ENCODE data around the gene GAGE12J. TPM values are rescaled to one million over a fixed set of nuclear protein-coding genes. Genes with fewer than 3 reads are reported as not detected.
A peak's percentile ranks its signal among the peaks of the same experiment; 100 is the strongest.
"Not testable (repeated sequence)": the region's sequence is repeated elsewhere in the genome, so short reads cannot be mapped to it uniquely, and the experiment has no call there.

GAGE12J gene
- total and polyA plus RNA-seq, 8 donors, result not detected

DNA sequence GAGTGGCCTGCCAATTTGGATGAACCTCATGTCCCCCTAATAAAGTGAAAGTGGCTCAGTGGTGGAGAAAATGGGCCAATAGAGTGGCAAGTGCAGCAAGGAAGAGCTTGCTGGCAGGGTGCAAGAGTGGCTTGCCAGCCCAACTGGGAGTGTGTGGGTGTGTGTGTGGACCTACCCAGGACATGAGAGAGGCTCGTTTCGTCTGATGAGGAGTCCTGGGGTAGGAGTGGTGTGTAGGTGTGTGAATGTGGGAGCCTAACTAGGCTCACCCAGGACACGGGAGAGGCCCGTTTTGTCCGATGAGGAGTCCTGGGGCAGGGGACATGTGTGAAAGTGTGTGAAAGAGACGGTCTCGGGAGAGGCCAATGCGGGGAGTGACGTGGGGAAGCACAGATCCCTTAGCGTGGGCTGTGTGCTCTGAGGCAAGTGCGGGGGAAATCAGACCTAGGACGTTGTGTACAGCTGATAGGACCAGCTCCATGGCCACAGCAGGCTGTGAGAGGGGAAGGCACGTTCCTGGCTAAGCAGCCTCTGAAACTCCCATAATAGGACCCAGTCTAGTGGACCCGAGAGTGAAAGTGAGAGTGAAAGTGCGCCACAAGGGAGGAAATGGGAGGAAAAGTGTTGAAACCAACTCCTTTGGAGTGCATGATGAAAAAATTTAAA is 13.1 kb upstream of the GAGE12J start:
- Histone ChIP-seq H3K4me1 (peaks cover 0 to 7% (median 0%) of the 10 kb centered on the region in 3 donors), H3K27me3 (peaks cover 0 to 14% (median 0%) of the 10 kb centered on the region in 4 donors), H3K36me3 (no peaks in the 10 kb centered on the region), H3K9me3 (no peaks in the 10 kb centered on the region), H3K4me3 (peak overlapping the region in 2 of 4 donors; percentile 26 to 34), H3K27ac (peak overlapping the region in 2 of 4 donors; percentile 63 to 65)
- ATAC-seq, result peak in 3 of 4 donors; percentile 44 to 61 (median 60)
- WGBS, 2 donors, result 74 to 76% methylated on average over 15 of the region's 15 CpGs
- intact Hi-C loops (cut with DNase I), result no loop called here
- FAIRE-seq, result no peak
- DNase-seq, result no peak
- TF ChIP-seq, protein P1, sequence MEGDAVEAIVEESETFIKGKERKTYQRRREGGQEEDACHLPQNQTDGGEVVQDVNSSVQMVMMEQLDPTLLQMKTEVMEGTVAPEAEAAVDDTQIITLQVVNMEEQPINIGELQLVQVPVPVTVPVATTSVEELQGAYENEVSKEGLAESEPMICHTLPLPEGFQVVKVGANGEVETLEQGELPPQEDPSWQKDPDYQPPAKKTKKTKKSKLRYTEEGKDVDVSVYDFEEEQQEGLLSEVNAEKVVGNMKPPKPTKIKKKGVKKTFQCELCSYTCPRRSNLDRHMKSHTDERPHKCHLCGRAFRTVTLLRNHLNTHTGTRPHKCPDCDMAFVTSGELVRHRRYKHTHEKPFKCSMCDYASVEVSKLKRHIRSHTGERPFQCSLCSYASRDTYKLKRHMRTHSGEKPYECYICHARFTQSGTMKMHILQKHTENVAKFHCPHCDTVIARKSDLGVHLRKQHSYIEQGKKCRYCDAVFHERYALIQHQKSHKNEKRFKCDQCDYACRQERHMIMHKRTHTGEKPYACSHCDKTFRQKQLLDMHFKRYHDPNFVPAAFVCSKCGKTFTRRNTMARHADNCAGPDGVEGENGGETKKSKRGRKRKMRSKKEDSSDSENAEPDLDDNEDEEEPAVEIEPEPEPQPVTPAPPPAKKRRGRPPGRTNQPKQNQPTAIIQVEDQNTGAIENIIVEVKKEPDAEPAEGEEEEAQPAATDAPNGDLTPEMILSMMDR (IDR thresholded peaks at IDR 0.05), result no peak

DNA sequence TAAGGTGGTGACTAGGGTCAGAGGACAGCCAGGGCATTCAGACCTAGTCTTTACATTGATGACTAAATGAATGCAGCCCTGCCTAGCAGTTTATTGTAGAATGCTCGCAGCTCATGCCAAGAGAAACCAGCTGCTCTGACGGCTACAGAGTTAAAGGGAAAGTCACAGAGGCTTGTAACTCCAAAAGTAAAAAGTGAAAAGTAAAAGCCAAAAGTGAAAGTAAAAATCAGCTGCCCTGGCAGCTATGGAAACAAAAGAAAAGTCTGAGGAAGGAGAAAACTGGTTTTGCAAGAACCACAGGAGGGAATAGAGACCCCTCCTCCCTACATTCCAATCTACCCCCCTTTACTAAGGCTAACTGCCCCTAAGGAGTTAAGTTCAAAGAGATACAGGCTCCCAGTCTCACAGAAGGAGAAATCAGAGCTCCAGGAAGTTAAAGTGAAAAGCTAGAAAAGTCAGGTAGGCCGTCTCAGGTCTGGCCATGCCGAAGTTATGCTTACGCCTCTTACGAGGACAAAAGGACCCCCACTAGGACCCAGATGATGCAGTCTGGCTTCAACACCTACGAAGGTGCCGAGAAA is 12.3 kb upstream of the GAGE12J start:
- Histone ChIP-seq H3K4me3 (peak overlapping the region in 3 of 4 donors; percentile 5 to 34 (median 26)), H3K4me1 (peaks cover 0 to 7% (median 0%) of the 10 kb centered on the region in 3 donors), H3K27me3 (peaks cover 0 to 9% (median 0%) of the 10 kb centered on the region in 4 donors), H3K36me3 (no peaks in the 10 kb centered on the region), H3K9me3 (no peaks in the 10 kb centered on the region), H3K27ac (peak overlapping the region in 3 of 4 donors; percentile 16 to 65 (median 63))
- 1 to 21% methylated on average over 8 of the region's 8 CpGs for WGBS, 2 donors
- FAIRE-seq (peak; percentile 99), ATAC-seq (peak; percentile 60 to 76 (median 69)), DNase-seq (no peak)
- TF ChIP-seq, protein P1 (IDR thresholded peaks at IDR 0.05), result no peak
- intact Hi-C loops (cut with DNase I), result no loop called here

DNA sequence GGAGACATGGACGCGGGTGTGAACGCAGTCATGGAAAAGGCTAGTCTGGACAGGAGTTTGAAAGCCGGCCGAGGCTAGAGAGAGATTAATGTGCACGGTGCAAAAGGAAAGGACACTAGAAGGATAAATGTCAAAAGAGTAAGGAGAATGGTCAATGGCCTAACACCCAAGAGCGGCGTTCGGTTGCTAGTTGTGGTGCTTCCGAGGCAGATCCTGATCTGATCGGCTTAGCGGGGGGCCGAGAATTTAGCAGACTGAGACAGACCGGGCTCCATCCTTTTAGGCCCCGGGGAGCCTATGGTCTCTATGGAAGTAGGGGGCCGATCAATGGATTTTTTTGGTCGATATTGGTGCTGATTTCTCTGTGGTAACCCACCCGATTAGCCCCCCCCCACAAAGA is 11.5 kb upstream of the GAGE12J start:
- no peak for ATAC-seq
- Histone ChIP-seq H3K27me3 (peaks cover 0 to 9% (median 0%) of the 10 kb centered on the region in 4 donors), H3K27ac (no peak overlapping the region), H3K4me1 (peaks cover 0 to 7% (median 0%) of the 10 kb centered on the region in 3 donors), H3K4me3 (no peak overlapping the region), H3K9me3 (no peaks in the 10 kb centered on the region), H3K36me3 (no peaks in the 10 kb centered on the region)
- 80 to 84% methylated on average over 18 of the region's 18 CpGs for WGBS, 2 donors
- intact Hi-C loops (cut with DNase I), result no loop called here
- no peak for FAIRE-seq
- TF ChIP-seq, protein P1 (IDR thresholded peaks at IDR 0.05), result no peak
- DNase-seq, result no peak

DNA sequence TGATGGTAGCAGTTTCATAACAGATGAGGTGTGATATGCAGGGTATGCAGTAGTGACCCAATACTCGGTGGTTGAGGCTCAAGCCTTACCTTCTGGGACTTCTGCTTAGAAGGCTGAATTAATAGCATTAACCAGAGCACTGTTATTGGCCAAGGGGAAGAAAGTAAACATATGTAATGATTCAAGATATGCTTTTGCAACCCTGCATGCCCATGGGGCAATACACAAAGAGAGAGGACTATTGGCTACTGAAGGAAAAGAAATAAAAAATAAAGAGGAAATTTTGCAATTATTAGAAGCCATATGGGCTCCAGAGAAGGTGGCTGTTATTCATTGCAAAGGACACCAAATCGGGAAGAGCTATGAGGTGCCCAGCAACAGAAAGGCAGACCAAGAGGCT is 9.7 kb upstream of the GAGE12J start:
- DNase-seq (no peak), ATAC-seq (no peak), FAIRE-seq (no peak)
- Histone ChIP-seq H3K4me3 (no peak overlapping the region), H3K9me3 (no peaks in the 10 kb centered on the region), H3K27me3 (no peaks in the 10 kb centered on the region), H3K4me1 (peaks cover 0 to 7% (median 0%) of the 10 kb centered on the region in 3 donors), H3K27ac (no peak overlapping the region), H3K36me3 (no peaks in the 10 kb centered on the region)
- 67 to 72% methylated on average over 2 of the region's 2 CpGs for WGBS, 2 donors
- TF ChIP-seq, protein P1 (IDR thresholded peaks at IDR 0.05), result no peak
- intact Hi-C loops (cut with DNase I), result no loop called here

DNA sequence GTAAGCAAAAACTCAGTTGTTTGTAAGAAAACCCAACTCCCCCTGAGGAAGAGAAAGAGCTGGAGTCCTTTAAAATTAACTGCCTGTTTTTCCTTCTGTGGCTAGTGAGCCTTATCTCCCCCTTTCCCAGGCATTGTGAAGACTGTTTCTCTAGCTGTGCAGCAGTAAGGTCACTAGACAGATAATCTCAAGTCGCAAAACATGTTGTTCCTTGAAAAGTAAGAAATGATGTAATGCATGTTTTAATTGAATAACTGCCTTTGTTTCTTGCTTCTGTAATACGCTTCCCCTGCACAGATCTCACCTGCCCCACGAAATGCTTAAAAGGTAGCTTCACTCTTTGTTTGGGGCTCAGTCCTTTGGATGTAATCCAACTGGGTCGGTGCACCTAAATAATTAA is 5.8 kb upstream of the GAGE12J start:
- intact Hi-C loops (cut with DNase I), result no loop called here

DNA sequence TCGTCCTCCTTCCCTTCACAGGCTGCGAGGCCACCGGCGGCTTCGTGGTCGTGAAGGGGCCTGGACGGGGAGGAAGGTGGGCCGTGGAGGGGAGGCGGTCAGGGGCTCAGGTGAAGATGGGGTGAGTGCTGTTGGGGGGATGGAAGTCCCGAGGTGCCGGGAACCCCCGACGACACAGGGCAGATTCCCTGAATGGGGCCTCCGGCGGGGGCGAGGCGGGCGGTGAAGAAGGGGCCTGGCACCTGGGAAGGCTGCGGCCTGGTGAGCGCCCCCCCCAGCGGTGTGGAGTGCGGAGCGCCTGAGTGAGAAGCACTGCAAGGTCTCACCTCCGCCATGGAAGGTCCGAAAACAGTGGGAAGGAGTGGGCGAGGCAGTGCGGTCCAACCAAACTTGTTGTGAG is 429 bp downstream of the GAGE12J start:
- H3K36me3 ChIP-seq; H3K4me3 ChIP-seq; intact Hi-C loops (cut with DNase I); H3K9me3 ChIP-seq; H3K27me3 ChIP-seq; ATAC-seq; FAIRE-seq; H3K27ac ChIP-seq; H3K4me1 ChIP-seq: not testable (repeated sequence)
- no CpG with 5 or more reads among the region's 27 CpGs for WGBS, 2 donors
- DNase-seq, result peak in 1 of 6 donors; percentile 33

More for the DNA sequence above, 5.8 kb upstream of the GAGE12J start:
- WGBS, 2 donors, result 37 to 51% methylated on average over 4 of the region's 4 CpGs
- Histone ChIP-seq H3K27ac (no peak overlapping the region), H3K4me3 (no peak overlapping the region), H3K4me1 (no peaks in the 10 kb centered on the region), H3K36me3 (no peaks in the 10 kb centered on the region), H3K9me3 (no peaks in the 10 kb centered on the region), H3K27me3 (no peaks in the 10 kb centered on the region)
- TF ChIP-seq, protein P1 (IDR thresholded peaks at IDR 0.05), result no peak
- no peak for DNase-seq
- no peak for ATAC-seq
- FAIRE-seq, result no peak

DNA sequence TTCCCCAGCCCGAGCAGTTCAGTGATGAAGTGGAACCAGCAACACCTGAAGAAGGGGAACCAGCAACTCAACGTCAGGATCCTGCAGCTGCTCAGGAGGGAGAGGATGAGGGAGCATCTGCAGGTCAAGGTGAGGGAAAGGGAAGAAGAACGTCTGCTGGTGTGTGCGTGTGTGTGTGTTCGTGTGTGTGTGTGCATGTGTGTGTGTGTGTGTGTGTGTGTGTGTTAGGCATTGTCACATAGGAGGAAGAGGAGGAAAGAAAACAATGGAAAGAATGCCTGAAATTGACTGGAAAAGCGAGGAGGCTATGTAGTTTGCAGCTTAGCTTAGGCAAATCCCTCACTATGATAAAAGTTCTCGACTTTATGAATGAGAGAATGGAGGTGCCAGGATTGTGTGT is 1.9 kb downstream of the GAGE12J start:
- DNase-seq; FAIRE-seq; intact Hi-C loops (cut with DNase I); H3K27me3 ChIP-seq; H3K4me1 ChIP-seq; H3K27ac ChIP-seq; H3K36me3 ChIP-seq; ATAC-seq; H3K9me3 ChIP-seq; H3K4me3 ChIP-seq: not testable (repeated sequence)
- 71% methylated on average over 1 of the region's 7 CpGs; no CpG with 5 or more reads in 1 of the 2 donors for WGBS, 2 donors

All from pancreas (tissue), 10 donors.